PC-9 (cell line): ENCODE results near the gene MACROD2.

Experiments
- EZH2 ChIP-seq: fragments of 200-600 bp; sonication (generic); IDR thresholded peaks from 2 replicates; pipeline ENCODE4 v1.8.0; 2017; ENCODE audit warnings: antibody characterized with exemption, low read depth
- TF ChIP-seq, protein P1 (sequence below): fragments of 200-600 bp; sonication (generic); conservative IDR thresholded peaks from 2 replicates; pipeline ENCODE4 v1.6.1; 2017; ENCODE audit warnings: mixed run types, antibody characterized with exemption, mild to moderate bottlenecking, moderate library complexity

DNA sequence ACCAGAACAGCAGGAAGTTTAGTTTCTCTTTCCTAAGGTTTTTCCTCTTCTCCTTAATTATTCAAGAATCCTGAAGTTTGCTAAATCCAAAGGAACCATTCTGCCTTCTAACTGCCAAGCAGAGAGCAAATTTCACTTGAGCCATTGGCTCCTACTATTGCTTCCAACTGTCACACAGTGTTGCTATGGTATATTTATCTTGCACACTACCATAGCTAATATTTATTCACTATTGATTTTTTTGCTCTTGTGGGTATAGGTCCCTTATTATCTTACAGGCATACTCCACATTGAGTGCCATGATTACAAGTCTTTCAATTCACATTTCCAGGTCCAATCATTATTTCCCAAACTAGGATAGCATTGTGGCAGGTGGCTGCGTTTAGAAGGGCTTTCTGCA lies 608.8 kb downstream of the MACROD2 start:
- TF ChIP-seq, protein P1, sequence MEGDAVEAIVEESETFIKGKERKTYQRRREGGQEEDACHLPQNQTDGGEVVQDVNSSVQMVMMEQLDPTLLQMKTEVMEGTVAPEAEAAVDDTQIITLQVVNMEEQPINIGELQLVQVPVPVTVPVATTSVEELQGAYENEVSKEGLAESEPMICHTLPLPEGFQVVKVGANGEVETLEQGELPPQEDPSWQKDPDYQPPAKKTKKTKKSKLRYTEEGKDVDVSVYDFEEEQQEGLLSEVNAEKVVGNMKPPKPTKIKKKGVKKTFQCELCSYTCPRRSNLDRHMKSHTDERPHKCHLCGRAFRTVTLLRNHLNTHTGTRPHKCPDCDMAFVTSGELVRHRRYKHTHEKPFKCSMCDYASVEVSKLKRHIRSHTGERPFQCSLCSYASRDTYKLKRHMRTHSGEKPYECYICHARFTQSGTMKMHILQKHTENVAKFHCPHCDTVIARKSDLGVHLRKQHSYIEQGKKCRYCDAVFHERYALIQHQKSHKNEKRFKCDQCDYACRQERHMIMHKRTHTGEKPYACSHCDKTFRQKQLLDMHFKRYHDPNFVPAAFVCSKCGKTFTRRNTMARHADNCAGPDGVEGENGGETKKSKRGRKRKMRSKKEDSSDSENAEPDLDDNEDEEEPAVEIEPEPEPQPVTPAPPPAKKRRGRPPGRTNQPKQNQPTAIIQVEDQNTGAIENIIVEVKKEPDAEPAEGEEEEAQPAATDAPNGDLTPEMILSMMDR: no peak
- no peak for TF ChIP-seq EZH2
